Stimulated activated CD4-positive, alpha-beta T cell treated with anti-CD3 and anti-CD28 coated beads, Interleukin-4, amount 100 ng/mL, for 4 hours (primary cell): ENCODE data around the gene KLC4.
"Not testable (repeated sequence)": the region's sequence is repeated elsewhere in the genome, so short reads cannot be mapped to it uniquely, and the experiment has no call there.

ENCODE experiments used
- DNase-seq, 2 experiments: peaks; one replicate each; pipeline ENCODE4 v3.0.0-alpha.2; 2020

The KLC4 gene

GRCh38 chr6:43037197-43037596 is 22.2 kb upstream of the KLC4 start:
- DNase-seq, result no peak

GRCh38 chr6:43037706-43038105 is 21.7 kb upstream of the KLC4 start:
- DNase-seq, result no peak

GRCh38 chr6:43038727-43039126 is 20.7 kb upstream of the KLC4 start:
- DNase-seq, result no peak

GRCh38 chr6:43040542-43041257 is 18.7 kb upstream of the KLC4 start:
- no peak for DNase-seq

- DNase-seq, result not testable (repeated sequence)
Measured at GRCh38 chr6:43041475-43041874, 18.0 kb upstream of the KLC4 start.

- DNase-seq, result no peak
Measured at GRCh38 chr6:43043310-43043709, 16.1 kb upstream of the KLC4 start.

GRCh38 chr6:43045371-43045930 is 14.0 kb upstream of the KLC4 start:
- DNase-seq, result no peak

- DNase-seq, result no peak
Measured at GRCh38 chr6:43047998-43048397, 11.4 kb upstream of the KLC4 start.

- DNase-seq, result no peak
Measured at GRCh38 chr6:43050981-43051380, 8.4 kb upstream of the KLC4 start.

GRCh38 chr6:43052225-43052841 is 7.1 kb upstream of the KLC4 start:
- no peak for DNase-seq

GRCh38 chr6:43052842-43053544 is 6.4 kb upstream of the KLC4 start:
- DNase-seq, result peak; percentile 3 to 23

- peak; percentile 85 to 88 for DNase-seq
Measured at GRCh38 chr6:43053545-43054205, 5.8 kb upstream of the KLC4 start, which contains the start of gene CUL7. TSS of gene CUL7 (minus strand) at chr6:43053851. CDS start at chr6:43052788, 1,063 bp downstream.

- no peak for DNase-seq
Measured at GRCh38 chr6:43054206-43054943, 5.1 kb upstream of the KLC4 start.

- no peak for DNase-seq
Measured at GRCh38 chr6:43055966-43056365, 3.5 kb upstream of the KLC4 start.

- DNase-seq, result no peak
Measured at GRCh38 chr6:43058531-43058930, 900 bp upstream of the KLC4 start.

GRCh38 chr6:43060034-43060754 is 763 bp downstream of the KLC4 start:
- DNase-seq, result no peak

- no peak for DNase-seq
Measured at GRCh38 chr6:43060755-43061633, 1.6 kb downstream of the KLC4 start.

GRCh38 chr6:43061861-43062260 is 2.4 kb downstream of the KLC4 start:
- no peak for DNase-seq

GRCh38 chr6:43062818-43063217 is 3.4 kb downstream of the KLC4 start:
- DNase-seq, result no peak

GRCh38 chr6:43070028-43070632 is 10.7 kb downstream of the KLC4 start:
- no peak for DNase-seq
